Measurements from ENCODE around the gene BLVRA.
"Not testable (repeated sequence)": the region's sequence is repeated elsewhere in the genome, so short reads cannot be mapped to it uniquely, and the experiment has no call there.

BLVRA gene

DNA sequence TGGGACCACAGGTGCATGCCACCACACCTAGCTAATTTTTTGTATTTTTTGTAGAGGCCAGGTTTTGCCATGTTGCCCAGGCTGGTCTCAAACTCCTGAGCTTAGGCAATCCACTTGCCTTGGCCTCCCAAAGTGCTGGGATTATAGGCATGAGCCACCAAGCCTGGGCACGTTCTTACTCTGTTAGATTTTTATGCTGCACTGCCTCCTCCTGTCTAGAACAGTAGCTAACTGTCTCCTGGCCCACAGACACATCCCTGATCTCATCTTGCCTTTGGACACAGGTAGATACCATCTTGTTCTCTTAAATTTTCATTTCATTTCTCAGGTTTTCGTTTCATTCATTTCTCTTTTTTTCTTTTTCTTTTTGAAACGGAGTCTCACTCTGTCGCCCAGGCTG is 41.1 kb downstream of the BLVRA start:
- FAIRE-seq = no peak
- no peak for DNase-seq (ENCODE audit: insufficient read length, low spot score)

DNA sequence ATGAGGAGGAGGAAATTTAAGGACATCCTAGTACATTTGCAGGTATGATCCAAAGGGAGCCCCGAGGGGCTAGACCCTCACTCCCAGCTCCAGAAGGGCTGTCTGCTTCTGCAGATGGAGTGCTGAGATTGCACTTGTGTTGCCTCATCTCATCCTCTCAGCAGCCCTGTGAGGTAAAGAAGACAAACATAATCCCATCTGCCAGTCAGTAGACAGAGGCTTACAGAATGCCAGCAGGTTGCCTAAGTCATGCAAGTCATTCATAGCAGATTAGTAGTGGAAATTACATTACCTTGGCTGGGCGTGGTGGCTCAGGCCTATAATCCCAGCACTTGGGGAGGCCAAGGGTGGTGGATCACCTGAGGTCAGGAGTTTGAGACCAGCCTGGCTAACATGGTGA is 45.4 kb downstream of the BLVRA start:
- no peak for DNase-seq (ENCODE audit: insufficient read length, low spot score)
- no peak for FAIRE-seq

DNA sequence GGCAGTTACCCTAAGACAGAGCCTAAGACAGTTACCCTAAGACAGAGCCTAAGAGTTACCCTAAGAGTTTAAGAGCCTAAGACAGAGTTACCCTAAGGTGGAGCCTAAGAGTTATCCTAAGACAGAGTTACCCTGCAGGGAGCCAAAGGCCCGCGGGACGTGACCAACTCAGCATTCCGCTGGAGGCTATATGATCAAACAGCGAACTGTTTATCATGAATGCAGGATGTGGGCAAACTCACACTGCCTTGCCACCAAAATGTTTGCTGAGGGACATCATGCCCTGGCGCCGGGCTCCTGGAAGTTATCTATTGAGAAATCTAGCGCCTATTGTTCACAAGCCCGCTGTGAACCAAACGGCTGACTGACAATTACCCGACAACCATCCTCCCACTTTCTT is 49.9 kb downstream of the BLVRA start:
- DNase-seq (ENCODE audit: insufficient read length, low spot score) (no peak), FAIRE-seq (no peak)

DNA sequence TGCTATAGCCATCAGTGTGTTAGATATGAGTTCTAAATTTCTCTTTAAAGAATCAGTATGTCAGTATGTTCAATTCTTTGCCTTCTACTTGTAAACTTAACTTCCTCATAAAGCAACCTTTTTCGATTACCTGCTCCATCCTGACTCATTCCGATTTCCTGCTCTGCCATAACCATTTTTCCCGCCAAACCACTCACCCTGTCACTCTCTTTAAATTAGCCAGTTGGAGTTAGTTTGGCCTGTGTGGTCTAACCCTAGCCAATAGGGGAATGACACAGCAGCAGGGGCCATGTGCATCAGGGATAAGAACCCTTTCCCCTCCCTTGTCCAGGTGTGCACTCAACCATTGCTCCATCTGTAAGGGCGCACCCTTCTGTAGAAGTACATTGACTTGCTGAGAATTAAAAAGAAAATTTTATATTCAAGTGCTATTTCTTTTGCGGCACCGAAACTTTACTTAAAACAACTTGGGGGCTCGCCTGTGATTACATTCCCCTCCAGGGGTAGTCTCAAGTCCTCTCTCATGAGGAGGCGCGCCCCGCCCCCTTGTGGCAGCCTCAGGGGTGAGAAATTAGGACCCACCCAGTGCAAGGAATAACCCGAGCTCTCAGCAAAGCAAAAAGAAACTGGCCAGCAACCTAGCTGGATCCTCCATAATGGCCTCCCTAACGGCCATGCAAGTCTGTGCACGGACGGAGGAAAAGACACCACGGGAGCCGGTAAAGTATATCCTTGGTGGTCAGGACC is 51.9 kb downstream of the BLVRA start:
- not testable (repeated sequence) for DNase-seq (ENCODE audit: insufficient read length, low spot score); FAIRE-seq

DNA sequence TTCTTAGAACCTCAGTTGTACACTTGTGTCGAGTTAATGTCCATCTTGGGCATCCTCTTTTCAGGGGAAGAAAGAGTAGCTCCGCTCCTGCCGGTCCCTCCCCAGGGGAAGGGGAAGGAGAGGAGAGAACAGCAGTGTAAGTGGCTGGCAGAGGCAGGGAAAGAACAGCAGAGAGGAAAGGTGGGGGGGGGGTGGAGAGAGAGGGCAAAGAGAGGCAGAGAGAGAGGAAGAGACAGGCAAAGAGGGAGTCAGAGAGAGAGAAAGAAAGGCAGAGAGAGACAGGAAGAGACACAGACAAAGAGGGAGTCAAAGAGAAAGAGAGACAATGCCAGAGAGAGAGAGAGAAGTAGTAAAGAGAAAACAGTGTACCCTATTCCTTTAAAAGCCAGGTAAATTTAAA is 56.9 kb downstream of the BLVRA start:
- no peak for DNase-seq (ENCODE audit: insufficient read length, low spot score)
- no peak for FAIRE-seq

DNA sequence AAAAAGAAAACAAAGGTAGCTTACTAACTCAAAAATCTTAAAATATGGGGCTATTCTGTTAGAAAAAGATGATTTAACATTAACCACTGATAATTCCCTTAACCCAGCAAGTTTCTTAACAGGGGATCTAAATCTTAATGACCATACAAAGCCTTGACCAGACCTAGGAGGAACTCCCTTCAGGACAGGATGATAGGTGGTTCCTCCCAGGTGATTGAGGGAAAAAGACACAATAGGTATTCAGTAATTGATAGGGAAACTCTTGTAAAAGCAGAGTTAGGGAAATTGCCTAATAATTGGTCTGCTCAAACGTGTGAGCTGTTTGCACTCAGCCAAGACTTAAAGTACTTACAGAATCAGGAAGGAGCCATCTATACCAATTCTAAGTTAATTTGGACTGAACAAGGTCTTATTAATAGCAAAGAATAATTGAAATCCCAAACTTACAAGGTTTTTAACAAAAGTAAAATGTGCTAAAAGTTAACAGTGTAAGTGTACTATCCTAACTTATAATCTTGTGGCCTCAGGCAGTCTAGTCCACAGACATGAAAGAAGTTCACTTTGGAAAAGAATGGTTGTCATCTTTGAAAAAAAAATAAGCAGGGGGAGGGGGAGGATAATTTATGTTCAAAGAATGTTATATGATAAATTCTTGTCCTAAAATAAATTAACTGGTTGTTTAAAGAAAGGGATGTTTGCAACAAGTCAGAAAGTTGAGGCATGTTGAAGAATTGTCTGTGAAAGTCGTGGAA is 57.7 kb downstream of the BLVRA start:
- FAIRE-seq = not testable (repeated sequence)

DNA sequence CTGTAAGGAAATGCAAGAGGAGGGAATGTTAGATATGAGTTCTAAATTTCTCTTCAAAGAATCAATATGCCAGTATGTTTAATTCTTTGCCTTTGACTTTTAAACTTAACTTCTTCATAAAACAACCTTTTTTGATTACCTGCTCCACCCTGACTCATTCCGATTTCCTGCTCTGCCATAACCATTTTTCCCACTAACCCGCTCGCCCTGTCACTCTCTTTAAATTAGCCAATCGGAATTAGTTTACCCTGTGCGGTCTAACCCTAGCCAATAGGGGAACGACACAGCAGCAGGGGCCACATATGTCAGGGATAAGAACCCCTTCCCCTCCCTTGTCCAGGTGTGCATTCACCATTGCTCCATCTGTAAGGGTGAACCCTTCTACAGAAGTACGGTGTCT is 64.9 kb downstream of the BLVRA start:
- DNase-seq (ENCODE audit: insufficient read length, low spot score); FAIRE-seq: not testable (repeated sequence)

More for the DNA sequence above, 57.7 kb downstream of the BLVRA start:
- not testable (repeated sequence) for DNase-seq (ENCODE audit: insufficient read length, low spot score)

DNA sequence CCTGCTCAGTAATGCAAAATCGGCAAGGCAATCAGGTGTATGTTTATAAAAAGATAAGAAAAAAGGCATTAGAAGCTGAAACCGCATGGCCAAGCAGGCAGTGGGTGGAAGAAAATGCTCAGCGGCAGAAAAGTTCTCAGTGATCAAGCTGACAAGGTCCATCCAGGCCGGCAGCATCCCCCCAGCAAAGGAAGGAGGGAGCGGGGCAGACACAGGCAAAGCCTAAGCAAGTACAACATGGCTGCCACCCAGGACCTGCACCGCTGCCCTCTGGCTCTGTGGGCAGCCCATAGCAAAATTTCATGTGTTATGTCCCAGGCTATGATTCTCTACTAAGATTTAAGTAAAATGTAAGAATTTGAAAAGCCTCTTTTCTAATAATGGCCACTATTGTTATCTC is 65.5 kb downstream of the BLVRA start:
- no peak for FAIRE-seq
- DNase-seq (ENCODE audit: insufficient read length, low spot score) = no peak

DNA sequence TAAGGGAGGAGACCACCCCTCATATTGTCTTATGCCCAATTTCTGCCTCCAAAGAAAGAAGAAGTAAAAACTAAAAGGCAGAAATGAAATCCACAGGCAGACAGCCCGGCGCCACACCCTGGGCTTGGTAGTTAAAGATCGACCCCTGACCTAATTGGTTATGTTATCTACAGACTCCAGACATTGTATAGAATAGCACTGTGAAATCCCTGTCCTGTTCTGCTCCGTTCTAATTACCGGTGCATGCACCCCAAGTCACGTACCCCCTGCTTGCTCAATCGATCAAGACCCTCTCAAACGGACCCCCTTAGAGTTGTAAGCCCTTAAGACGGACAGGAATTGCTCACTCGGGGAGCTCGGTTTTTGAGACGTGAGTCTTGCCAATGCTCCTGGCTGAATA is 66.0 kb downstream of the BLVRA start:
- DNase-seq (ENCODE audit: insufficient read length, low spot score); FAIRE-seq: not testable (repeated sequence)

DNA sequence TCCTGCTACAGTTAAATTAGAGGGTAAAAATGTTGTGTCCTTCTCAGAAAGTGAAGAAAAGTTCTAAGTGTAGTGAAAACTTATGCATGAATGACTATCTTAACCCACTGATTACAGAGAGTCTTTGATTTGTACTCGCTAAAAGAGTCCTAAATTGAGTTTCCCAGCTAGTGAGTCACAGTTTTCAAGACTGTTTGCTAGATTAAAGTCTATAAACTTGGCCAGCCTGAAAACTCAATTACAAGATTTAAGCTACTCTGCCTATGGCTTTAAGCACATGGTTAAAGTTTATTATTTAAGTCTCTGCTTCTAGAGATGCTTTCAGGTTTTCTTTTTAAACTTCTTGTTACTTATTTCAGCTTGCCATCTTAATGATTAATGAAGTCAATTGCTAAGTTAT is 66.5 kb downstream of the BLVRA start:
- FAIRE-seq = no peak
- no peak for DNase-seq (ENCODE audit: insufficient read length, low spot score)

DNA sequence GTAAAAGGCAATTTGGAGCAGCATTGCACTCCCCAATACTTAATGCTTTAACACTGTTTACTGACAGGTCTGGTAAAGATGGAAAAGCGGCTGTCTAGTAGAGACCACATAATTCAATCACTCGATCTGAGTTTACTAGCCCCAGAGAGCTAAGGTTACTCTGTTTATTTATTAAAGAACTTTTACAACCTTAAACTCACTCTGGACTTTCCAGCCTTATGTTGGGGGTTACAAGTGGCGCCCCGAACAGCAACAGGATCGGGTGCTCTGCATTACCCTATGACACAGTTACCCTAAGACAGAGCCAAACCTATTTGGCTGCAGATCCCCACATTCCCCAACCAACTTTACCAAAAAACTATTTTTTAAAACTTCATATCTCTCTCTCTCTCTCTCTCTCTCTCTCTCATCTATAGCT is 66.9 kb downstream of the BLVRA start:
- DNase-seq (ENCODE audit: insufficient read length, low spot score) (no peak), FAIRE-seq (no peak)

DNA sequence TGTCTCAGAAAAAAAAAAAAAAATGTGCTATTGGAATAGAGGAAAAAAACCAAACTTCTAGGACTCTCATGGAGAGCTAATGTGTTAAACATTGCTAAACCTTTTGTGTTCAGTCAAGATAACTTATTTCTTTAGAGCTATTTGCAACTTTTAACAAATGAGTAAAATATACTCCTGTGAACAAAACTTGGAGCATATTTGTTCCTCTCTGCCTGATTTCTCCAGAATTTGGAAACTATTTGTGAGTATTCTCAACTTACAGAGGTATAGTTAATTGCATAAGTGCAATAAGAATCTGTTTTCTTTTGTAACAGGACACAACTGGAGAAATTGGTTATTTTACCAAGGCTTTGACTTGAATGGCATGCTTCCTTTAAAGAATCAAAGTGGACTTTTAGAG is 72.4 kb downstream of the BLVRA start:
- DNase-seq (ENCODE audit: insufficient read length, low spot score); FAIRE-seq: not testable (repeated sequence)

DNA sequence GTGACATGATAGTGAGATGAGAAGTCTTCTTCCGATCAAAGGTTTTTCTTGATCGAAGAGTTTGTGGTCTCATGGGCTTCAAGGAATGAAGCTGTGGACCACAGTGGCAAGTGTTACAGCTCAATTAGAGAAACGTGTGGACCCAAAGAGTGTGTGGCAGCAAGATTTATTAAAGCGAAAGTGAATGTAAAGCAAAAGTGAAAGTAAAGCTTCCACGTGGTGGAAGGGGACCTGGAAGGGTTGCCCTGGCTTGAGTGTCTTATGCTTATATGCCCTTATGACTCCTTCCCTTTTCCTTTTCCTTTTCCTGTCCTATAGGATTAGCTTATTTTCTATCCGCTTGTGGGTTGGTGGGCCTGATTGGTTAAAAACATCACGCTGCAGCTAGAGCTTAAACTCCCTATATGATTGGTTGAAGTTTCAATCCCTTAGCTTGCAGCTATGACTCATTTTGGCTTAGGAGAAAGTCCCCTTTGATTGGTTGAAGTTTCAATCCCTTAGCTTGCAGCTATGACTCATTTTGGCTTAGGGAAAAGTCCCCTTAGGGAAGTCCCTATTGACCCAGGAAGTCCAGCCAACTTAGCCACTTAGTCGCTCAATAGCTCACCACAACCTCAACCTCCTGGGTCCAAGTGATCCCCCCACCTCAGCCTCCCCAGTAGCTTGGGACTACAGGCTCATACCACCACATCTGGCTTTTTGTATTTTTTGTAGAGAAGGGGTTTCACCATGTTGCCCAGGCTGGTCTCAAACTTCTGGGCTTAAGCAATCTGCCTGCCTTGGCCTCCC is 76.2 kb downstream of the BLVRA start:
- FAIRE-seq (peak; percentile 87), DNase-seq (ENCODE audit: insufficient read length, low spot score) (no peak)

DNA sequence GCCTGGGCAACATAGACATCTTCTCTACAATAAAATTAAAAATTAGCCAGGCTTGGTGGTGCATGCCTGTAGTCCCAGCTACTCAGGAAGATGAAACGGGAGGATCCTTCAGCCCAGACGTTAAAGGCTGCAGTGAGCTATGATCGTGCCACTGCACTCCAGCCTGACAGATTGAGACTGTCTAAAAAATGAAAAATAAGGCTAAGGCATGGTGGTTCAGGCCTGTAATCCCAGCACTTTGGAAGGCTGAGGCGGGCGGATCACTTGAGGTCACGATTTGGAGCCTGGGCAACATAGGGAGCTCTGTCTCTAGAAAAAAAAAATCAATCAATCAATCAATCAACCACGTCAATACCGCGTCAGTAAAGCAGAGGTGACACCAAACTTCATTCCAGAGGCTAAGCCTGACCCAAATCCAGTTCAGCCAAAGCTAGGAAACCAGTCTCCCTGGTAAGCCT is 79.8 kb downstream of the BLVRA start:
- no peak for FAIRE-seq

DNA sequence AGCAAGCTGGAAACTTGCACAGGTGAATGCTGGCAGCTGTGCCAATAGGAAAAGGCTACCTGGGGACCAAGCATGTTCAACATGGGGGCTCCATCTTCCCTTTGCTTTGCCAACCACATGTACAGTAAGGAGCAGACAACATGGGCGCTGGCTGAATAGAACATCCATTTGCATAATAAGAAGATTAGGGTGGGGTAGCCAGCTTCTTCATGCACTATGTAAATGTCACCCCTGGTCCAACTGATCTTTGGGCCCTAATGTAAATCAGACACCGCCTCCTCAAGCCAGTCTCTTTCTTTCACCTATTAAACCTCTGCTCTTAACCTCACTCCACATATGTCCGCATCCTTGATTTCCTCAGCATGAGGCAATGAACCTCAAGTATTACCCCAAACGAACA is 84.8 kb downstream of the BLVRA start:
- no peak for FAIRE-seq
- no peak for DNase-seq (ENCODE audit: insufficient read length, low spot score)

More for the DNA sequence above, 79.8 kb downstream of the BLVRA start:
- no peak for DNase-seq (ENCODE audit: insufficient read length, low spot score)

DNA sequence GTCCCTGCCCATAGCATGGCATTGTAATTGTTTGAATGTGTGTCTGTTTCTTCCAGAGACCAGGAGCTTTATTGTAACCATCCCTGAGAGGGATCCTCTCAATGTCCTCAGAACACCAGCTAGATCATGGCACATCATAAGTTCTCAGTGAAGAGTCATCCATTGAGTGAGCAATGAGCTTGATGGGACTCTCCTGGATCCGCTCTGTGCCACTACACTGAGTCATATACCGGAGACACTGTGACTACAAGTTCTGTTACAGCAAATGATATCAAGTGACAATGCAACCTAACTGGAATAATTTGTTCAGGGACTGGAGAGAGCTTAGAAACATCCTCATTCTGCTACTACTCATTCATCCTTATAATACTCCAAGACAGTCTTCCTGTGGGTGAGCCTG is 85.8 kb downstream of the BLVRA start:
- DNase-seq (ENCODE audit: insufficient read length, low spot score) = no peak
- FAIRE-seq = no peak

DNA sequence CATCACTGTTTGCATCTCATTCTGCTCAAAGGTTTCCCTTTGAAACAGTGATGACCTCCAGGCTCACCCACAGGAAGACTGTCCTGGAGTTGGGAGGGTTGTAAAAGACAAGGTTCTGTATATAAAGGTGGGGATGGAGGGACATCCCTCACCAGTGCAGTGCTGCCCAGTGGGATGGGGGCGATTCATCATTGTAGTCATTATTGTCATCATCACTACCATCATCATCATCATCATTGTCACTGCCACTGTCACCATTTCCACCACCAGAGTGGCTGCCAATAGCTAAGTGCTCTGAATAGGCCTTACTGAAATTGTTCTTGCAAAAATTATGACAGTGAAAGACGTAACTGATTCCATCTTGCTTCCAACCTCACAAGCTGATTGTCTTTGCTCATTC is 86.2 kb downstream of the BLVRA start:
- no peak for FAIRE-seq

DNA sequence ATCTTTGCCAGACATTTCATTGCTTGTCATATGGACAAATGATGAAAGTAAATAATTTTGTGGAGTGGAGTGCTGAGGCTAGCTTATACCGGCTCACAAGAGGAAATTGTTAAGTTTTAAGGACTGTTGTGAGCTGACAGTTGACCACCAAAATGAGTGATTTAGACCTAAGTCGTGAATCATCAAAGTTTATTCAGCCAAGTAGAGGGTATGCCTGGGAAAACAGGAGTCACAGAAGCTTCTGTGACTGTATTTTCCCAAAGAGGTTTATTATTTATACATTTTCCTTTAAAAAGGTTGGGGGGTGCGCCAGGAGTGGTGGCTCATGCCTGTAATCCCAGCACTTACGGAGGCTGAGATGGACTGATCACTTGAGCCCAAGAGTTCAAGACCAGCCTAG is 89.0 kb downstream of the BLVRA start:
- DNase-seq (ENCODE audit: insufficient read length, low spot score) = no peak
- no peak for FAIRE-seq

More for the DNA sequence above, 86.2 kb downstream of the BLVRA start:
- DNase-seq (ENCODE audit: insufficient read length, low spot score) = no peak

DNA sequence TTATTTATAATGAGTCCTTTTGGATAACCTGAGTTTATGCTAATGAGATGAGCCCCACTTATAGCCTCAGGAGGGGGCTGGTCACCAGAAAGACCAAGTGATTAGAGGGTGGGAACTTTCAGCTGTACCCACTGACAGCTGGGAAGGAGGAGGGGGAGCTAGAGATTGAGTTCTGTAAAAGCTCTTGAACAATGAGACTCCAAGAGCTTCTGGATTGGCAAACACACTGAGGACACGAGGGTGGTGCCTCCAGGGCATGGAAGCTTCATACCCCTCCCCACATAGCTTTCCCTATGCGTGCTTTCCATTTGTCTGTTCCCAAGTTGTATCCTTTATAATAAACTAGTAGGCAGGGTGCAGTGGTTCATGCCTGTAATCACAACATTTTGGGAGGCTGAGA is 90.6 kb downstream of the BLVRA start:
- FAIRE-seq (no peak), DNase-seq (ENCODE audit: insufficient read length, low spot score) (no peak)

DNA sequence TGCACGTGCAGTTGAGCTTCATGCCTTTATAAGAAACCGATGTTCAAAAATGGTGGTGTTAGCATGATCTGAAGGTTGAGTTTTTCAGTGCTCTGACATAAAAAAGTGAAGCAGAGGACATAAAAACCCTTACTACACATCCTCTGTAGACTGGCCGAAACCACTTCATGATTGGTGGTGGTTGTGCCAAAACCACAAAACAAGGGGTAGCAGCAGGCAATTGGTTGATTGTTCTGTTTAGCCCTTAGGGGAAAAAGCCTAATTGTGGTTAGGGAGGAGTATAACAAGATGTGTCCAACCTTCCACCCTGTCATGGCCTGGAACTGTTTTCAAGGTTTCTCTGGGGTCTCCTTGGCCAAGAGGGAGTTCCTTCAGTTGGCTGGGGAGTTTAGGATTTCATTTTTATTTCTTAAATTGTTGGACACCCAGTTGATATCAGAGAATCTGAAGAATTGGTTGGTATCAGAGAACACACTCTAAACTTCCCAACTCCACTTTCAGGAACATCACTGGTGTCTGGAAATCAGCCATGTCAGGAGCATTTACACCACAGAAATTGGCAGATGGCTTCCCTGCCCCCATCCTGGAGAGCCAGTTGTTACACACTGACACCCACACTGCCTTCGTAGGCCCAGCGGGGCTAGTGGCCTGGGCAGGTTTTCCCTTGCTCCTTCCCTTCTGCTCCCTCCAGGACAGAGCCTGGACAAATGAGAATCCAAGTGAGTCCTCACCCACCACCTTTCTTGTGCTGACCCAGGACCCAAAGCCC is 92.1 kb downstream of the BLVRA start:
- DNase-seq (ENCODE audit: insufficient read length, low spot score) = peak; percentile 18
- FAIRE-seq = peak; percentile 76

Data from GM19239 (cell line).